PC-3 (cell line): Measurements from ENCODE around the gene LAMTOR3.

Source experiments
- CTCF ChIP-seq: fragments of 300-600 bp; sonication (generic); conservative IDR thresholded peaks from 2 replicates; pipeline ENCODE4 v1.5.1; 2017; ENCODE audit warnings: antibody characterized with exemption, low read depth, mild to moderate bottlenecking, low read length
- EZH2 ChIP-seq: fragments of 300-600 bp; sonication (generic); IDR thresholded peaks from one replicate; pipeline ENCODE4 v1.6.1; 2017; ENCODE audit warnings: antibody characterized with exemption, mild to moderate bottlenecking, low read length; ENCODE audit not compliant: unreplicated experiment
- EZH2phosphoT487 ChIP-seq: fragments of 300-600 bp; sonication (generic); IDR thresholded peaks from 2 replicates; pipeline ENCODE4 v1.6.1; 2018; ENCODE audit warnings: mild to moderate bottlenecking, antibody characterized with exemption, low read length, borderline replicate concordance

GRCh38 chr4:99885687-99886086, 8.5 kb downstream of the LAMTOR3 start:
- TF ChIP-seq CTCF, result no peak
- TF ChIP-seq EZH2, result no peak
- no peak for TF ChIP-seq EZH2phosphoT487
